WTC11 (cell line): ENCODE data around the gene UVRAG. TPM values are rescaled to one million over a fixed set of nuclear protein-coding genes. Genes with fewer than 3 reads are reported as not detected.

Experiments
- ATAC-seq: fragments of 200-7000 bp; cut with Tn5 transposase; 2 replicates; pipeline ENCODE4 v1.10.0; 2021; ENCODE audit warnings: mild to moderate bottlenecking, moderate library complexity
- CTCF ChIA-PET: fragments of 300-600 bp; sonication (Branson Sonifier 250); formaldehyde crosslinking; loops from one replicate; lab custom pipeline; 2021; ENCODE audit warnings: antibody characterized with exemption; lab: Charles Lee
- POLR2A ChIA-PET: fragments of 350-600 bp; sonication (Branson Sonifier 250); formaldehyde crosslinking; loops from one replicate; lab custom pipeline; 2021; ENCODE audit warnings: antibody characterized with exemption; lab: Charles Lee
- DNase-seq: peaks from one replicate; pipeline ENCODE4 v3.0.0; 2021; ENCODE audit warnings: low spot score
- H3K27ac Mint-ChIP-seq: 2 replicates; pipeline ENCODE4 v1.8.0; 2021; ENCODE audit warnings: mixed read lengths
- H3K27me3 Mint-ChIP-seq: 2 replicates; pipeline ENCODE4 v1.8.0; 2021; ENCODE audit warnings: low read depth, mild to moderate bottlenecking, moderate library complexity, mixed read lengths
- H3K36me3 Mint-ChIP-seq: 2 replicates; pipeline ENCODE4 v1.8.0; 2021; ENCODE audit warnings: mixed read lengths
- H3K4me1 Mint-ChIP-seq: 2 replicates; pipeline ENCODE4 v1.8.0; 2022; ENCODE audit warnings: mixed read lengths
- H3K4me3 Mint-ChIP-seq: 2 replicates; pipeline ENCODE4 v1.8.0; 2021; ENCODE audit warnings: mild to moderate bottlenecking, moderate library complexity, mixed read lengths
- H3K9me3 Mint-ChIP-seq: 2 replicates; pipeline ENCODE4 v1.8.0; 2021; ENCODE audit warnings: mixed read lengths
- CDX4 ChIP-seq: fragments of 250-450 bp; sonication (Bioruptor Pico); IDR thresholded peaks from 2 replicates; pipeline ENCODE4 v1.9.0; 2021; ENCODE audit warnings: moderate library complexity, mild to moderate bottlenecking, inconsistent platforms, borderline replicate concordance
- CREB1 ChIP-seq: sonication (generic); formaldehyde crosslinking; IDR thresholded peaks from 2 replicates; pipeline ENCODE4 v1.8.0; 2023; ENCODE audit warnings: mild to moderate bottlenecking, missing genetic modification reagents
- ETV6 ChIP-seq: sonication (generic); formaldehyde crosslinking; IDR thresholded peaks from 2 replicates; pipeline ENCODE4 v1.8.1; 2022; ENCODE audit warnings: mild to moderate bottlenecking, missing genetic modification reagents
- FOXK1 ChIP-seq: sonication (generic); formaldehyde crosslinking; IDR thresholded peaks from 2 replicates; pipeline ENCODE4 v1.8.0; 2022; ENCODE audit warnings: mild to moderate bottlenecking, moderate library complexity, missing genetic modification reagents
- JAZF1 ChIP-seq: fragments of 250-450 bp; sonication (Bioruptor Pico); IDR thresholded peaks from 2 replicates; pipeline ENCODE4 v1.9.0; 2021; ENCODE audit warnings: moderate library complexity, mild to moderate bottlenecking, inconsistent platforms
- MXD4 ChIP-seq: fragments of 250-450 bp; sonication (Bioruptor Pico); IDR thresholded peaks from 2 replicates; pipeline ENCODE4 v1.8.0; 2021; ENCODE audit warnings: mild to moderate bottlenecking, moderate library complexity, borderline replicate concordance
- MYBL2 ChIP-seq: sonication (generic); formaldehyde crosslinking; IDR thresholded peaks from 2 replicates; pipeline ENCODE4 v1.8.1; 2023; ENCODE audit warnings: mild to moderate bottlenecking, moderate library complexity, missing genetic modification reagents
- NFE2L1 ChIP-seq: sonication (generic); formaldehyde crosslinking; IDR thresholded peaks from 2 replicates; pipeline ENCODE4 v1.8.1; 2023; ENCODE audit warnings: missing genetic modification reagents
- NR3C1 ChIP-seq: sonication (generic); formaldehyde crosslinking; conservative IDR thresholded peaks from 2 replicates; pipeline ENCODE4 v1.8.1; 2023; ENCODE audit warnings: low read depth, mild to moderate bottlenecking, missing genetic modification reagents
- SOX15 ChIP-seq: fragments of 250-450 bp; sonication (Bioruptor Pico); IDR thresholded peaks from 2 replicates; pipeline ENCODE4 v1.9.0; 2021; ENCODE audit warnings: mild to moderate bottlenecking
- SP1 ChIP-seq: sonication (generic); formaldehyde crosslinking; conservative IDR thresholded peaks from 2 replicates; pipeline ENCODE4 v1.8.1; 2022; ENCODE audit warnings: missing genetic modification reagents
- STAT6 ChIP-seq: sonication (generic); formaldehyde crosslinking; conservative IDR thresholded peaks from 2 replicates; pipeline ENCODE4 v1.8.1; 2023; ENCODE audit warnings: mild to moderate bottlenecking, low read depth, missing genetic modification reagents, moderate library complexity
- TCF7 ChIP-seq: sonication (generic); formaldehyde crosslinking; IDR thresholded peaks from 2 replicates; pipeline ENCODE4 v1.8.0; 2022; ENCODE audit warnings: mild to moderate bottlenecking, low read depth, missing genetic modification reagents, moderate library complexity
- ZBTB21 ChIP-seq: sonication (generic); formaldehyde crosslinking; IDR thresholded peaks from 2 replicates; pipeline ENCODE4 v1.8.1; 2023; ENCODE audit warnings: mild to moderate bottlenecking, missing genetic modification reagents, borderline replicate concordance
- ZNF121 ChIP-seq: sonication (generic); formaldehyde crosslinking; IDR thresholded peaks from 2 replicates; pipeline ENCODE4 v1.8.0; 2023; ENCODE audit warnings: missing genetic modification reagents
- ZNF263 ChIP-seq: sonication (generic); formaldehyde crosslinking; IDR thresholded peaks from 2 replicates; pipeline ENCODE4 v1.8.1; 2022; ENCODE audit warnings: low read depth, mild to moderate bottlenecking, moderate library complexity, missing genetic modification reagents
- ZNF281 ChIP-seq: sonication (generic); formaldehyde crosslinking; IDR thresholded peaks from 2 replicates; pipeline ENCODE4 v1.8.0; 2023; ENCODE audit warnings: mild to moderate bottlenecking, missing genetic modification reagents
- ZNF532 ChIP-seq: fragments of 250-450 bp; sonication (Bioruptor Pico); IDR thresholded peaks from 2 replicates; pipeline ENCODE4 v1.9.0; 2021; ENCODE audit warnings: mild to moderate bottlenecking, borderline replicate concordance
- ZSCAN18 ChIP-seq: fragments of 250-450 bp; sonication (Bioruptor Pico); IDR thresholded peaks from 2 replicates; pipeline ENCODE4 v2.1.2; 2022; ENCODE audit warnings: mild to moderate bottlenecking, moderate library complexity
- total RNA-seq: library from RNA; stranded (reverse); gene quantifications from 3 replicates; pipeline ENCODE4 v1.2.3, GENCODE V29; 2021

The UVRAG gene
- total RNA-seq, 1 experiment from 2014 or later = 14.5 TPM

GRCh38 chr11:75910426-75911145, 95.6 kb downstream of the UVRAG start:
- peaks cover 2% of the 10 kb centered on the region; the same call in 1 of the 2 replicates for H3K36me3 Mint-ChIP-seq
- no peaks in the 10 kb centered on the region for H3K27me3 Mint-ChIP-seq
- H3K27ac Mint-ChIP-seq = no peak overlapping the region
- no peaks in the 10 kb centered on the region for H3K9me3 Mint-ChIP-seq
- no peak for ATAC-seq
- TF ChIP-seq FOXK1 (no peak), MYBL2 (no peak), ZBTB21 (no peak), ZNF263 (CRISPR knock-in tag) (no peak), NFE2L1 (CRISPR knock-in tag) (no peak), CDX4 (CRISPR knock-in tag) (no peak), CREB1 (CRISPR knock-in tag) (no peak), ZNF532 (no peak)
- TF ChIP-seq, all 79 proteins: peak for 0
- ChIA-PET POLR2A (no interaction called here), CTCF (interaction anchor here (1.0 to 1.3 kb wide), 2 partner anchors 14 to 242 kb away, joined by 3 read pairs; no protein-coding TSS in a partner anchor)
- H3K4me3 Mint-ChIP-seq = no peak overlapping the region
- H3K4me1 Mint-ChIP-seq = no peaks in the 10 kb centered on the region
- DNase-seq = no peak

GRCh38 chr11:75911459-75911858, 96.4 kb downstream of the UVRAG start:
- H3K36me3 Mint-ChIP-seq = peaks cover 2% of the 10 kb centered on the region; the same call in 1 of the 2 replicates
- ATAC-seq = no peak
- no peaks in the 10 kb centered on the region for H3K27me3 Mint-ChIP-seq
- no peaks in the 10 kb centered on the region for H3K9me3 Mint-ChIP-seq
- TF ChIP-seq MYBL2 (no peak), SP1 (CRISPR knock-in tag) (no peak), MXD4 (CRISPR knock-in tag) (no peak), STAT6 (CRISPR knock-in tag) (no peak)
- H3K4me1 Mint-ChIP-seq = no peaks in the 10 kb centered on the region
- no peak overlapping the region for H3K4me3 Mint-ChIP-seq
- CTCF ChIA-PET = interaction anchor here (1.0 to 1.3 kb wide), 2 partner anchors 15 to 241 kb away, joined by 3 read pairs; no protein-coding TSS in a partner anchor
- POLR2A ChIA-PET = no interaction called here
- peak overlapping the region; percentile 31; the same call in 1 of the 2 replicates for H3K27ac Mint-ChIP-seq
- no peak for DNase-seq

GRCh38 chr11:75913984-75914383, 99.0 kb downstream of the UVRAG start:
- H3K9me3 Mint-ChIP-seq = no peaks in the 10 kb centered on the region
- no peaks in the 10 kb centered on the region for H3K4me1 Mint-ChIP-seq
- peaks cover 2% of the 10 kb centered on the region; the same call in 1 of the 2 replicates for H3K36me3 Mint-ChIP-seq
- POLR2A ChIA-PET = no interaction called here
- ATAC-seq (no peak), DNase-seq (no peak)
- CTCF ChIA-PET = no interaction called here
- H3K4me3 Mint-ChIP-seq = no peak overlapping the region
- H3K27me3 Mint-ChIP-seq = no peaks in the 10 kb centered on the region
- no peak overlapping the region for H3K27ac Mint-ChIP-seq
- no peak for TF ChIP-seq JAZF1 (CRISPR knock-in tag)
- no peak for TF ChIP-seq NR3C1 (CRISPR knock-in tag)
- no peak for TF ChIP-seq TCF7 (CRISPR knock-in tag)
- no peak for TF ChIP-seq ZNF281 (CRISPR knock-in tag)
- no peak for TF ChIP-seq ZSCAN18 (CRISPR knock-in tag)
- TF ChIP-seq ETV6 (CRISPR knock-in tag) = no peak
- TF ChIP-seq ZNF121 (CRISPR knock-in tag) = no peak
- no peak for TF ChIP-seq SOX15 (CRISPR knock-in tag)
